DMS79 treated with DMSO at 0.1 percent for 48 hours (cell line): Measurements from ENCODE around the gene DHRSX.
A peak's percentile ranks its signal among the peaks of the same experiment; 100 is the strongest.
"Not testable (repeated sequence)": the region's sequence is repeated elsewhere in the genome, so short reads cannot be mapped to it uniquely, and the experiment has no call there.

ENCODE experiments used
- DNase-seq: peaks from one replicate; lab custom pipeline; 2025; lab: John Stamatoyannopoulos, UW

DHRSX gene, protein sequence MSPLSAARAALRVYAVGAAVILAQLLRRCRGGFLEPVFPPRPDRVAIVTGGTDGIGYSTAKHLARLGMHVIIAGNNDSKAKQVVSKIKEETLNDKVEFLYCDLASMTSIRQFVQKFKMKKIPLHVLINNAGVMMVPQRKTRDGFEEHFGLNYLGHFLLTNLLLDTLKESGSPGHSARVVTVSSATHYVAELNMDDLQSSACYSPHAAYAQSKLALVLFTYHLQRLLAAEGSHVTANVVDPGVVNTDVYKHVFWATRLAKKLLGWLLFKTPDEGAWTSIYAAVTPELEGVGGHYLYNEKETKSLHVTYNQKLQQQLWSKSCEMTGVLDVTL

DNA sequence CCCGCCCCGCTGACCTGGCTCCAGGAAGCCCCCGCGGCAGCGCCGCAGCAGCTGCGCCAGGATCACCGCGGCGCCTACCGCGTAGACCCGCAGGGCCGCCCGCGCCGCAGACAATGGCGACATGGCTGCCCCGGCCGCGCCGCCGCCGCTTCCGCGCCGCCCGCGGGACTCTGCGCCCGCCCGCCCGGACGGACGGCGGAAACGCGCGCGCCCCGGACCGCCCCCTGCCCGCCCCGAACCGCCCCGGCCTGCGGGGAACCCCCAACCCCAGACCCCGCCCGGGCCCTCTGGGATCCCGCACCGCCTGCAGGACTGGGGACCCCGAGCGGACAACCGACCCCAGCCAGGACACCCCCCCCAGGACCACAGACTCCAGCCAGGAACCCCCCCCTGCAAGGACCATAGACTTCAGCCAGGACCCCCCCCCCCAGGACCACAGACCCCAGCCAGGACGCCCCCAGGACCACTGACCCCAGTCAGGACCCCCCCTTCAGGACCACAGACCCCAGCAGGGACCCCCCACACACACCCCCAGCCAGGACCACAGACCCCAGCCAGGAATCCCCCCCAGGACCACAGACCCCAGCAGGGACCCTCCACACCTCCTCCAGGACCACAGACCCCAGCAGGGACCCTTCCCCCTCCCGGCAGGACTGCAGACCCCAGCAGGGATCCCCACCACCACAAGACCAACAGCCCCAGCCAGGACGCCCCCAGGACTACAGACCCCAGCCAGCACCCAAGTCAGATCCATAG, at the start of gene DHRSX, which contains the start of gene ZBED1:
Gene DHRSX (minus strand): TSS at position 174 of the 756 bp plus-strand sequence. CDS start 51 bp downstream, at position 123.
Gene ZBED1 (minus strand): TSS at position 174 of the 756 bp plus-strand sequence. CDS start 10,257 bp downstream, outside the sequence.
- DNase-seq, result no peak

DNA sequence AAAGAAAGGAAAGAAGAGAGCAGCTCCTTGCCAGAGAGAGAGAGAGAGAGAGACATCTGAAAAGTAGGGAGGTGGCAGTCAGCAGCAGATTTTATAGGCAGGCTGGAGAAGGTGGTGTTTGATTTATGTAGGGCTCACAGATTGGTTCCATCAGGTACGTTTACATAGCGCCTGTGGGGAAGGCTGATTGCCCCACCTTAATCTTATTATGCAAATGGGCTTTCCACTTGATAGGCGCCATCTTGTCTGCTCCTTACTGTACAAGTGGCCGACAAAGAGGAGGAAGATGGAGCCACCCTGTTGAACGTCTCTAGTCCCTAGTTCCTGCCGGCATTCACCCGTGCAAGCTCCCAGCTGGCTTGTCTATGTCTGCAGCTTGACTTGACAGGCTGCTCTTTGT, 49.1 kb upstream of the DHRSX start:
- DNase-seq, result peak; percentile 87

DNA sequence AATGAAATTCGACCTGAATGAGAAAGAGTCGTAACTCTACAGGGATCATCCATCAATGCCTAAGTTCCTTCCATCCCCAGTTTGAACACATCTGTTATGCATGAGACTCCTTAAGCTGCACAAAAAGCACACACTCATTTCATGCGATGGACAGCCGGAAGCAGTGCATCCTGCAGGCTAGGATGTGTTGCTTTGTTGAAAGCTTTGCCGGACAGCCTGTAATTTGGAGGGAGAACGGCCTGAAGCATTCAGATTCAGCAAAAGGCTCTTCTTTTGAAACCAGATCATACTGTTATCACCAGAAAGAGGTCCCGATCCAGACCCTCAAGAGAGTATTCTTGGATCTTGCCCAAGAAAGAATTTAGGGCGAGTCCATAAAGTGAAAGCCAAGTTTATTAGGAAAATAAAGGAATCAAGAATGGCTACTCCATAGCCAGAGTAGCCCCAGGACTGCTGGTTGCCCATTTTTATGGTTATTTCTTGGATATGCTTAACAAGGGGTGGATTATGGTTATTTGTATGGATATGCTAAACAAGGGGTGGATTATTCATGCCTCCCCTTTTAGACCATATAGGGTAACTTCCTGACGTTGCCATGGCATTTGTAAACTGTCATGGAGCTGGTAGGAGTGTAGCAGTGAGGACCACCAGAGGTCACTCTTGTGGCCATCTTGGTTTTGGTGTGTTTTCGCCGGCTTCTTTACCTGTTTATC, 48.1 kb upstream of the DHRSX start:
- DNase-seq, result peak; percentile 5

DNA sequence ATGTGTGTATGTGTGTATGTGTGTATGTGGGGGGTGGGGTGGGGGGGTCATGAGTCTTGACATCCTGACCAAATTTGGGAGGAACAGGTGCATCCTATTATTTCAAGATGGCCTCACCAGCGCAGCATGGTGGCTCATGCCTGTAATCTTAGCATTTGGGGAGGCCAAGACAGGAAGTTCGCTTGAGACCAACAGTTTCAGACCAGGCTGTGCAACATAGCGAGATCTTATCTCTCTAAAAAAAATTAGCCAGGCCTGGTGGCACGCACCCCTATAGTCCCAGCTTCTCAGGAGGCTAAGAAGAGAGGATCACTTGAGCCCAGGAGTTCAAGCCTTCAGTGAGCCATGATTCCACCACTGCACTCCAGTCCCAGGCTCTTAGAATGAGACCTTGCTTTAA, 47.0 kb upstream of the DHRSX start:
- DNase-seq, result no peak

DNA sequence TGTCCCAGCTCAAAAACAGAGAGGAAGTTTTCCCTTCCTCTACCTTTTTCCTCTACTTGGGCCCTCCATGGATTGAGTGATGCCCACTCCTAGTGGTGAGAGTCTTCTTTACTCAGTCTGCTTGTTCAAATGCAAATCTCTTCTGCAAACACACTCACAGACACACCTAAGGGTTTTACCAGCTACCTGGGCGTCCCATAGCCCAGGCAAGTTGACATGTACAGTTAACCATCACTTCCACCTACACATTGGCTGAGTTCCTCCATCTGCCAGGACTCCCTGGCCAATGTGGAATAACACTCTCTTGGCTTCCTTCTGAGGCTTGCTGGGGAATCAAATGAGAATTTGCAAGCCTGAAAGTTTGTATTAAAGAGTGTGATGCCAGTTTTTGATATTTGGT, 45.7 kb upstream of the DHRSX start:
- no peak for DNase-seq

DNA sequence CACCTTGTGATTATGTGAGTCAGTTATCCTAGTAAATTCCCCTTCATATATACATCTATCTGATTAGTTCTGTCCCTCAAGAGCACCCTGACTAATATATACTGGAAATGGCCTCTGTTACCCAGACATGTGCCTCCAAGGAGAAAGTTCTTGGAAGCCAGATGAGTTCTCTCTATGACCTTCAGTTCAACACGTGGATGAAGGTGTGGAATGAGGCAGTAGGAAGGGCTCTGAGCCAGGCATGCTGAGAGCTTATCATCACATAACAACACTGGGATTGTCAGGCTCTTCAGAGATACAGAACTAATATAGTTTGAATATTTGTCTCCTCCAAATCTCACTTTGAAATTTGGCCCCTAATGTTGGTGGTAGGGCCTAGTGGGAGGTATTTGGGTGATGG, 44.4 kb upstream of the DHRSX start:
- no peak for DNase-seq

DNA sequence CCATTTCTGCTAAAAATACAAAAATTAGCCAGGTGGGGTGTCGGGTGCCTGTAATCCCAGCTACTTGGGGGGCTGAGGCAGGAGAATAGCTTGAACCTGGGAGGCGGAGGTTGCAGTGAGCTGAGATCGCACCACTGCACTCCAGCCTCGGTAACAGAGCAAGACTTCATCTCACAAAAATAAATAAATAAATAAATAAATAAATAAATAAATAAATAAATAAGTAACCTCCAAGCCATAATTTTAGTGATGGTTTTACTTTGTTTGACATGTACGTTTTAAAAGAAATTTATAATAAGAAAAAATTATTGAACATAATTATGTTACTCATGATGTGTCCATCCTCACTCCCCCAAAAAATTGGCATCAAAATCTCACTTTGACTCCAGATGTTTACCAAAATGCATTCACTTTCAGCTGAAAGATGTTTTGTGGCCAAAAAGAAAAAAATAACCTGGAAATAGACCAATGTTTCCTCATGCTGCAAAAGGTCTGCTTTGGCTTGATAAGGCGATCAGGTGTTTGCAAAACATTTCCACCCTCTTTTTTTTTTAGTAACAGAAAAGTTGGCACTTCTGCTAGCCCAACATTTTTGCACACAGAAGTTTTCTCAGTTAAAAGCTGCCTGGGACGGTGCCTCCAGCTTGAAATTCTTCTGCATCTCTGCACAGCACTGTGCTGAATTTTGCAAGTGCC, 42.2 kb upstream of the DHRSX start:
- no peak for DNase-seq

DNA sequence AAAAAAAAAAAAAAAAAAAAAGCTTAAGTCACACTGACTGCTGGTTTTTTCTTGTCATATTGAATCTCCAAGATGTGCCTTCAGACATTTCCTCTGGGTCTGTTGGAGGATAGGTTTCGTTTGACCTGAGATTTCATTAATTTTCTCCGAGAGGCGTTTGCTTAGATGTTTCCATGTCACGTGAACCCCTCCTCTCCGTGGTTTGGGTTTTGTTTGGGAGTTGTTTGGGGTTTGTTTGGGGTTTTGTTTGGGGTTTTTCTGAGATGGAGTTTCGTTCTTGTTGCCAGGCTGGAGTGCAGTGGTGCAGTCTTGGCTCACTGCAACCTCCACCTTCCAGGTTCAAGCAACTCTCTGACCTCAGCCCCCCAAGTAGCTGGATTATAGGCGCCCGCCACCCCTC, 40.8 kb upstream of the DHRSX start:
- DNase-seq, result no peak

DNA sequence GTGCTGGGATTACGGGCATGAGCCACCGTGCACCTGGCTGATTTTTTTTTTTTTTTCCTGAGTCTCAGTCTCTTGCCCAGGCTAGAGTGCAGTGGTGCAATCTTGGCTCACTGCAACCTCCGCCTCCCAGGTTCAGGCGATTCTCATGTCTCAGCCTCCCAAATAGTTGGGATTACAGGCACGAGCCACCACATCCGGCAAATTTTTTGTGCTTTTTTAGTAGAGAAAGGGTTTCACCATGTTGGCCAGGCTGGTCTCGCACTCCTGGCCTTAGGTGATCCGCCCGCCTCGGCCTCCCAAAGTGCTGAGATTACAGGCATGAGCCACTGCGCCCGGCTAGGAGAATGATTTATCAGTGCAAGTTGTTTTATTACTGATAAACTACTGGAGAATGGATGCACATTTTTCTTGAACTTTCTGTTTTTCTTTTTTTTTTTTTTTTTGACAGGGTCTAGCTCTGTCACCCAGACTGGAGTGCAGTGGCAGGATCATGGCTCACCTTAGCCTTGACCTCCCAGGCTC, 39.7 kb upstream of the DHRSX start:
- DNase-seq, result no peak

DNA sequence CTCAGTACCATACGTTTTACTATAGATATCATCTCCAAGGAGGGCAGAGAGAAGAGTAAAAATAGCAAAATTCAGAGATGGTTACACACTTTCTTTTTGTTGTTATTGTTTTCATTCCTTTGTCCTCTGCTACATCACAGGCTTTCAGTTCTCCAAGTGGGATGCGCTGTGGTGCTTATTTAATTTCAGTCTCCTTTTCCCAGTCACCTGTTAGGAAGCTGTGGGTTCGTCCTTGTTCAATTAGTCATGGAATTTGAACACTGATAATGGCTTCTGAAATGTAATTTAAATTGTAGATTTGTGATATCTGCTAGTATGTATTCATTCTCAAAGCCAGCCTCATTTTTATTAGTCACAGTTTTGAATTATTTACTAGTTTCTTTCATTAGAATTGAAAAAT, 38.8 kb upstream of the DHRSX start:
- no peak for DNase-seq

DNA sequence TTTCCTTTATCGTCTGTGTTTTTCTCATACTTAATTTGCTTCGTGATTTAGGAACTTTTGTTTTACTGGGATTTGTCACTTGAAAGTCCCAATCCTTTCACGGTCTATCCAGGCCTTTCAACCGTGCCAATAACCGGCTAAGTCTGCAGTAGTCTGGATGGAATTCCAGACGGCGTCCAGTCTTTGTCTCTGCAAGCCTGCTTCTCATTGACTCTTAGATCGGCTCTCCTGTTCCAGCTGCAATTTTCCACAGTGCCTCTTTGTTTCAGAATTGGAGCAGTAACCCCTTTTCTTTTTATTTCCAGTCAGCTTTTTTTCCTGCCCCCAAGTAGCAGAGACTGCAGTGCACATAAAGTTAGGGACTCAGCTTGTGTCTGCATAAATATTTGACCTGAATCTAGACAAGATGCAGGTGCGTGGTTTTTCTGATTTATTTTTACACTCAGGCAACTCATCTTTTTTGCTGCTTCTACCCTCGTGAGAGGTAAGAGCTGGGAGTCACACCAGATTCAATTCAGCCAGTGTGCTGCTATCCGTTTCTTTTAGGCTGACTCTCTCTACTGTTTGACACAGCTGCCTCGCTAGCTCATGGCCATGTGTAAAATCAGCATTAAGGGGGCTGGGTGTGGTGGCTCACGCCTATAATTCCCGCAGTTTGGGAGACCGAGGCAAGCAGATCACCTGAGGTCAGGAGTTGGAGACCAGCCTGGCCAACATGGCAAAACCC, 37.4 kb upstream of the DHRSX start:
- DNase-seq, result no peak

DNA sequence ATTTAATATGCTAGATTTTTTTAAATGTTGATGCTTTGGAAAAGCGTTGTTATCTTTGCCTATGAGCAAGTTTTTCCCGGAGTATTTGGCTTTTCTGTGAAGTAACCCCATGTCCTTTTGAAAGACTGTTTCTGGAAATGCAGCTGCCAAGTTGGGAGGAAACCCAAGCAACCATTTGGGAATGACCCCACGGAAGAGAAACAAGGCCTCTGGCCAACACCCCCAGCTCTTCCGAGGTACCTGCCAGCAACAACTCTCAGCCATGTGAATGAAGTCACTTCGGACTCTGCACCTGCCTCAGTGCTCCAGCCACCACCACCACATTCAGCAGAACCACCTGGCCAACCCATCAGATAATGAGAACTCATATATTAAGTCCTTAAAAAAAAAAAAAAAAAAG, 36.2 kb upstream of the DHRSX start:
- DNase-seq, result no peak

DNA sequence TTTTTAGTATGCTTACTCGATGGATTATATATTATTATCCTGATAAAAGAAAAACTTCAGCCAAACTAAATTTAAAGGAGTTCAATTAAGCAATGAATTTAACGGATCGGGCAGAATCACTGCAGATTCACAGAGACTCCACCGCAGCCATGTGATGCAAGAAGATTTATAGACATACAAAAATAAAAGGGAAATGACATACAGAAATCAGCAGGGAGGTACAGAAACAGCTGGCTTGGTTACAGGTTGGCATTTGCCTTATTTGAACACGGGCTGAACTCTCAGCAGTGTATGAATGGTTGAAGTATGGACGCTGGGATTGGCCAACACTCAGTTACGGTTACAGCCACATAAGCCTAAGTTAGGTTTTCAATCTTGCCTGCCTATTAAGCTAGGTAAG, 35.4 kb upstream of the DHRSX start:
- DNase-seq, result no peak

DNA sequence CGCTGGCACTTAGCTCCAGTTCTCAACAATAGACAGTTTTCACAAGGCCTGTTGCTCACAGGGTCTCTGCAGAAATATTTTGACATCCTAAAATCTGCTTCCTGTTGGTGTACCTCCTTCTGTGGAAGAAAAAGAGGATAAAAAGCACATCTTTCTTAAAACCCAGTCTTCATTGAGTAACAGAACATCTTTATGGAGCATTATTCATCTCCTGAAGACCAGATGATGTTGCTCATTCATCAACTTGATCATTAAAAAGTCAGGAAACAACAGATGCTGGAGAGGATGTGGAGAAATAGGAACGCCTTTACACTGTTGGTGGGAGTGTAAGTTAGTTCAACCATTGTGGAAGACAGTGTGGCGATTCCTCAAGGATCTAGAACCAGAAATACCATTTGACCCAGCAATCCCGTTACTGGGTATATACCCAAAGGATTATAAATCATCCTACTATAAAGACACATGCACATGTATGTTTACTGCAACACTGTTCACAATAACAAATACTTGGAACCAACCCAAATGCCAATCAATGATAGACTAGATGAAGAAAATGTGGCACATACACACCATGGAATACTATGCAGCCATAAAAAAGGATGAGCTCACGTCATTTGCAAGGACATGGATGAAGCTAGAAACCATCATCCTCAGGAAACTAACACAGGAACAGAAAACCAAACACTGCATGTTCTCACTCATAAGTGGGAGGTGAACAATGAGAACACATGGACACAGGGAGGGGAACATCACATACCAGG, 33.7 kb upstream of the DHRSX start:
- not testable (repeated sequence) for DNase-seq

DNA sequence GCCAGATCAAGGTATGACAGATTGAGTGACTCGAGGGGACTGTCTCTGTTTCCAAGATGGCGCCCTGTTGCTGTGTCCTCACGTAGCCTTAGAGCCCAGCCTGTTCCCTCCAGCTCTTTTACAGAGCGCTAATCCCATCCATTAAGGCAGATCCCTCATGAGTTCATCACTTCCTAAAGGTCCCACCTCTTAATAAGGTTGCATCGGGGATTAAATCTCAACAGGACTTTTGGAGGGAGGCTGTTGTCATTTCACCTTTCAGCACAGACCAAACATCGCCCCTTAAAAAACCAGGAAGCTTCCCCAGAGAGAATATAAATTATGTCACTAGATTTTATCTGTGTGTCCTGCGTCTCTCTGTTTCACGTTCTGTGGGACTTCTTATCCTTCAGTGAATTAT, 32.6 kb upstream of the DHRSX start:
- DNase-seq, result no peak

DNA sequence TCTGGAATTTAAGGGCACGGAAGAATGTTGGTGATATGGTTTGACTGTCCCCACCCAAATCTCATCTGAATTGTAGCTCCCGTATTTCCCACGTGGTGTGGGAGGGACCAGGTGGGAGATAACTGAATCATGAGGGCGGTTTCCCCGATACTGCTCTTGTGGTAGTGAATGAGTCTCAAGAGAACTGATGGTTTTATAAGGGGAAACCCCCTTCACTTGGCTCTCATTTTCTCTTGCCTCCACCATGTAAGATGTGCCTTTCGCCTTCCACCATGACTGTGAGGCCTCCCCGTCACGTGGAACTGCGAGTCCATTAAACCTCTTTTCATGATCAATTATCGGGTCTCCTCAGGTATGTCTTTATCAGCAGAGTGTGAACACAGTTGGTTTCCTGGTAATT, 25.6 kb upstream of the DHRSX start:
- no peak for DNase-seq

DNA sequence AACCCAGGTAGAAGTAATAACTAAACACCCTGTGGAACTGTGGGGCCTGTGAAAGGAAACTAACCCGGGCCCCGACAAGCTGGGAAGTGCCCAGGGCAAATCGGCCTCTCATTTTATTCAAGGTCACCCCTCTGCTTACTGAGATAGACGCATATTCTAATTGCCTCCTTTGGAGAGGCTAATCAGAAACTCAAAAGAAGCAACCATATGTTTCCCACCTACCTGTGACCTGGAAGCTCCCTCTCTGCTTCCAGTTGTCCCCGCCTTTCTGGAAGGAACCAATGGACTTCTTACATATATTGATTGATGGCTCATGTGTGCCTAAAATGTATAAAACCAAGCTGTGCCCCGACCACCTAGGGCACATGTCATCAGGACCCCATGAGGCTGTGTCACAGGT, 23.1 kb upstream of the DHRSX start:
- no peak for DNase-seq

DNA sequence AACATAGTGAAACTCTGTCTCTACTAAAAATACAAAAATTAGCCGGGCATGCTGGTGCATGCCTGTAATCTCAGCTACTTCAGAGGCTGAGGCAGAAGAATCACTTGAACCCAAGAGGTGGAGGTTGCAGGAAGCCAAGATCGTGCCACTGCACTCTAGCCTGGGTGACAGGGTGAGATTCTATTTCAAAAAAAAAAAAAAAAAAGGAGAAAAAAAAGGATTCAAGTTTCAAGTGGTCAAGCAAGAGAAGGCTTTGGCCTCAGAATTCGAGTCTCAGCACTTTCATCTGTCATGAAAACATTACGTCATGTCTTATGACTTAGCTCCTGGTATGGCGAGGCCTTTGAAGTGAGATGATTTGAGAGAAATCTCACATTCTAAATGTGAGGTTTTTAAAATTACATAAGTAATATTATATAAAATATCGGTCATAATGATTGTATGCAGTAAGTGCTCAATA, 21.2 kb upstream of the DHRSX start:
- DNase-seq, result no peak

DNA sequence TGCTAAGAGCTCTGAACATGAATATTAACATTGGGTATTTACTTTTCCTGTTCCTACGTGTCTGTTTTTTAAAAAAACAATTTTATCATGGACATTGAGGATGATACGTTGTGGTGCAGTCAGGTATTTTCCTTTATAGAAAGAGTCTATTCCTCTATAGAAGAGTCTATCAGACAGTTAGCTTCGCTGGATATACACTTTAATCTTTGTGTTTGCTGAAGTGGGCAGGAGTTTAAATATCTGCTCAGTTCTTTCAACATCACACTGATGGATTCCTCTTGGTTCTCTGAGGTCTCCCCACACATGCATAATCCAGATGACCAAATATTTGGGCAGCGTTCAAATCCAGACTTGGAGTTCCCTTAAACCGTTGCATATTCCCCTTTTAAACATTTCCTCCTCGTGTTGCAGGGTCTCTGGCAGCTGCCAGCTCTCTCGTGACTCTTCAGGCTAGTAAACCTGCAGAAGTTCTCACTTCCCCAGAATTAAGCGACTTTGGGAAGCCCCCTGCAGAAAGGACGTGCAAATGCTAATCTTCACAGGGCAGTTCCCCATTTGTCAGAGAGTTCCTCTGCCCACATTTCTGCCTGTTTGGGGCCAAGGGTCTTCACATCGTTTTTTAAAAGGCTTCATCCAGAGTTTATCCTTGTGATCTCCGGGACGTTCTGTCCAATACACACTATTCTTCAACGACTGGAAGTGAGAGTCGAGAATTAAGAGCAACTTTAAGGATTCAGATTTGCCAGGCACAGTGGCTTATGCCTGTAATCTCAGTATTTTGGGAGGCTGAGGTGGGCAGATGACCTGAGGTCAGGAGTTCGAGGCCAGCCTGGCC, 20.5 kb upstream of the DHRSX start:
- DNase-seq, result no peak

DNA sequence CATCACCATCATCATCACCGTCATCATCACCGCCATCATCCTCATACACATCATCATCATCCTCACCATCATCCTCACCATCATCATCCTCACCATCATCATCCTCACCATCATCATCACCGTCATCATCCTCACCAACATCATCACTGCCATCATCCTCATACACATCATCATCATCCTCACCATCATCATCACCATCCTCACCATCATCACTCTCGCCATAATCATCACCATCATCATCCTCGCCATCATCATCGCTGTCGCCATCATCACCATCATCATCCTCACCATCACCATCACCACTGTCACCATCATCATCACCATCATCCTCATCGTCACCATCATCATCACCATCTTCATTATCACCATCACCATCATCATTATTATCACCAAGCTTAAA, 19.8 kb upstream of the DHRSX start:
- no peak for DNase-seq
